HepG2 (cell line): Measurements from ENCODE around the gene DNAJC5. TPM values are rescaled to one million over a fixed set of nuclear protein-coding genes. Genes with fewer than 3 reads are reported as not detected.

Source experiments
- AGO2 ChIP-seq: fragments of 200-400 bp; formaldehyde crosslinking; optimal IDR thresholded peaks from 2 replicates; pipeline ENCODE3; 2017; ENCODE audit warnings: mild to moderate bottlenecking, low read depth, low read length, moderate library complexity
- ATRX ChIP-seq: sonication (generic); formaldehyde crosslinking; IDR thresholded peaks from 2 replicates; pipeline ENCODE4 v1.4.0; 2020; ENCODE audit warnings: missing genetic modification reagents, borderline replicate concordance
- CAMTA2 ChIP-seq: sonication (generic); formaldehyde crosslinking; IDR thresholded peaks from 2 replicates; pipeline ENCODE4 v1.4.0; 2020; ENCODE audit warnings: mild to moderate bottlenecking, missing genetic modification reagents, borderline replicate concordance
- CERS6 ChIP-seq: sonication (generic); formaldehyde crosslinking; IDR thresholded peaks from 2 replicates; pipeline ENCODE4 v1.5.0; 2020; ENCODE audit warnings: missing genetic modification reagents
- HNRNPUL1 ChIP-seq: fragments of 200-400 bp; formaldehyde crosslinking; IDR thresholded peaks from 2 replicates; pipeline ENCODE4 v1.6.1; 2017; ENCODE audit warnings: low read depth, mild to moderate bottlenecking, low read length, moderate library complexity
- KDM3A ChIP-seq: IDR thresholded peaks from 2 replicates; pipeline ENCODE4 v1.6.1; 2018; ENCODE audit warnings: low read depth, missing compliant biosample characterization
- MLLT10 ChIP-seq: sonication (generic); formaldehyde crosslinking; IDR thresholded peaks from 2 replicates; pipeline ENCODE4 v1.4.0; 2020; ENCODE audit warnings: missing genetic modification reagents
- NCOA1 ChIP-seq: sonication (generic); formaldehyde crosslinking; IDR thresholded peaks from 2 replicates; pipeline ENCODE4 v1.9.0; 2021; ENCODE audit warnings: missing genetic modification reagents
- PRDM15 ChIP-seq: sonication (generic); formaldehyde crosslinking; IDR thresholded peaks from 2 replicates; pipeline ENCODE4 v1.4.0; 2020; ENCODE audit warnings: missing genetic modification reagents
- SATB2 ChIP-seq: sonication (generic); formaldehyde crosslinking; IDR thresholded peaks from 2 replicates; pipeline ENCODE4 v1.5.0; 2020; ENCODE audit warnings: missing genetic modification reagents
- SCMH1 ChIP-seq: sonication (generic); formaldehyde crosslinking; IDR thresholded peaks from 2 replicates; pipeline ENCODE4 v1.9.0; 2021; ENCODE audit warnings: missing genetic modification reagents, mild to moderate bottlenecking, borderline replicate concordance
- SIX4 ChIP-seq: sonication (generic); formaldehyde crosslinking; IDR thresholded peaks from 2 replicates; pipeline ENCODE4 v1.4.0; 2020; ENCODE audit warnings: missing genetic modification reagents
- SNAPC2 ChIP-seq: sonication (generic); formaldehyde crosslinking; IDR thresholded peaks from 2 replicates; pipeline ENCODE4 v1.8.1; 2022; ENCODE audit warnings: mild to moderate bottlenecking, missing genetic modification reagents
- TBL1XR1 ChIP-seq: fragments of 150-350 bp; IDR thresholded peaks from 2 replicates; pipeline ENCODE4 v1.6.1; 2014; ENCODE audit warnings: borderline replicate concordance, low read length; ENCODE audit not compliant: partially characterized antibody
- THAP9 ChIP-seq: sonication (generic); formaldehyde crosslinking; IDR thresholded peaks from 2 replicates; pipeline ENCODE4; 2020; ENCODE audit warnings: missing genetic modification reagents, mild to moderate bottlenecking, borderline replicate concordance
- ZFP82 ChIP-seq: sonication (generic); formaldehyde crosslinking; IDR thresholded peaks from 2 replicates; pipeline ENCODE4 v1.5.1; 2020; ENCODE audit warnings: mild to moderate bottlenecking, missing genetic modification reagents, borderline replicate concordance
- ZNF121 ChIP-seq: sonication (generic); formaldehyde crosslinking; IDR thresholded peaks from 2 replicates; pipeline ENCODE4 v1.5.0; 2020; ENCODE audit warnings: mild to moderate bottlenecking, missing genetic modification reagents
- ZNF362 ChIP-seq: sonication (generic); formaldehyde crosslinking; IDR thresholded peaks from 2 replicates; pipeline ENCODE4 v1.4.0; 2020; ENCODE audit warnings: missing genetic modification reagents, mild to moderate bottlenecking, borderline replicate concordance
- ZNF382 ChIP-seq: sonication (generic); formaldehyde crosslinking; IDR thresholded peaks from 2 replicates; pipeline ENCODE4 v1.5.0; 2020; ENCODE audit warnings: missing genetic modification reagents, mild to moderate bottlenecking, borderline replicate concordance
- ZNF383 ChIP-seq: sonication (generic); formaldehyde crosslinking; IDR thresholded peaks from 2 replicates; pipeline ENCODE4 v1.4.0; 2020; ENCODE audit warnings: missing genetic modification reagents, mild to moderate bottlenecking, borderline replicate concordance
- polyA plus RNA-seq, 8 experiments: library from polyadenylated mRNA; depleted of rRNA in 3 of 8; stranded (reverse) in 7 of 8; unstranded in 1 of 8; fragments of >200 nt; fragmentation: Illumina TruSeq in 4 of 8; extraction: Trizol in 4 of 8; gene quantifications; 2 replicates each; pipeline versions ENCODE4 v1.2.1 to v1.2.3, GENCODE V29; 2011 to 2016; ENCODE audit warnings: low read depth in 4 of 8, missing spikeins in 1 of 8, mixed read lengths in 1 of 8; ENCODE audit not compliant: insufficient read depth in 1 of 8
- total RNA-seq, 5 experiments: library from RNA; depleted of rRNA; stranded (reverse); fragments of >200 nt; fragmentation: Illumina TruSeq; extraction: Trizol; gene quantifications; 2 replicates each; pipeline ENCODE4 v1.2.3, GENCODE V29; 2016; ENCODE audit warnings: low read depth in 1 of 5

Gene DNAJC5
- total and polyA plus RNA-seq, 2 of the 13 experiments (the other 11 are each of a cell fraction or from before 2014, with no cell fraction given) = 42.8 to 64.5 TPM

GRCh38 chr20:63978319-63979228 is 83.6 kb downstream of the DNAJC5 start (continued):
- TF ChIP-seq PRDM15 (peak; percentile 74), SCMH1 (no peak), AGO2 (peak; percentile 85), MLLT10 (no peak), NCOA1 (peak; percentile 3; the same call in 1 of the 2 replicates), ZNF382 (CRISPR knock-in tag) (no peak), ZFP82 (peak; percentile 27; the same call in 1 of the 2 replicates), SATB2 (CRISPR knock-in tag) (peak; percentile 84), ZNF121 (peak; percentile 96), KDM3A (peak; percentile 98), CAMTA2 (CRISPR knock-in tag) (no peak), ATRX (CRISPR knock-in tag) (no peak), TBL1XR1 (no peak), SNAPC2 (CRISPR knock-in tag) (no peak), HNRNPUL1 (no peak), THAP9 (peak; percentile 86), CERS6 (CRISPR knock-in tag) (peak; percentile 95), ZNF383 (CRISPR knock-in tag) (no peak), ZNF362 (CRISPR knock-in tag) (no peak), SIX4 (CRISPR knock-in tag) (peak; percentile 38; the same call in 1 of the 2 replicates)
